Measurements from ENCODE around the gene KRT72.

DNA sequence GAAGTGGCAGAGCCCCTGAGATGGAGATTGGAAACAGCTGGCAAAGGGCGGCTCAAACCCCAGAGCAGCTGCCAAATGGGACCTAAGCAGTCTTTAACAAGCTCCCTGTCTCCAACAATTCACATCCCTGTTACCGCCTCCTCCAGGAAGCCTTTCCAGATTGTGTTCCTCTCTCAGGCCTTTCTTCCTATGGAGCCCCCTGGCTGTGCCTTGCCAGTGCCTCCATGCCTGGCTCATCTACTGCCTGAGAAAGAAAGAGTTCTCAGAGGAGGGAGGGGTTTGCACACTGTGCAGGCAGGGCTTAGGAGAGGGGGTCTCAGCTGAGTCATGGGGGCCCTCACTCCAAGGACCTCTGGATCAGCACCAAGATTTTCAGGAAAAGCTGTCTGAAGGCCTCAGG is 18.8 kb downstream of the KRT72 start:
- TF ChIP-seq PKNOX1 (IDR thresholded peaks at IDR 0.05) (no peak), HDGF (IDR thresholded peaks at IDR 0.05; ENCODE audit: borderline replicate concordance) (no peak), NFRKB (IDR thresholded peaks at IDR 0.05) (no peak), SP1 (IDR thresholded peaks at IDR 0.05) (no peak), TARDBP (IDR thresholded peaks at IDR 0.05) (no peak), FOXM1 (IDR thresholded peaks at IDR 0.05; ENCODE audit: borderline replicate concordance) (no peak), SUZ12 (IDR thresholded peaks at IDR 0.05) (no peak), ELF4 (IDR thresholded peaks at IDR 0.05) (no peak), BHLHE40 (IDR thresholded peaks at IDR 0.05; ENCODE audit: borderline replicate concordance) (no peak), FOXK2 (IDR thresholded peaks at IDR 0.05) (no peak)
